Measurements from ENCODE around the gene SLC5A1. TPM values are rescaled to one million over a fixed set of nuclear protein-coding genes. Genes with fewer than 3 reads are reported as not detected.

SLC5A1 gene
- total RNA-seq, 1 experiment from 2014 or later: not detected

DNA sequence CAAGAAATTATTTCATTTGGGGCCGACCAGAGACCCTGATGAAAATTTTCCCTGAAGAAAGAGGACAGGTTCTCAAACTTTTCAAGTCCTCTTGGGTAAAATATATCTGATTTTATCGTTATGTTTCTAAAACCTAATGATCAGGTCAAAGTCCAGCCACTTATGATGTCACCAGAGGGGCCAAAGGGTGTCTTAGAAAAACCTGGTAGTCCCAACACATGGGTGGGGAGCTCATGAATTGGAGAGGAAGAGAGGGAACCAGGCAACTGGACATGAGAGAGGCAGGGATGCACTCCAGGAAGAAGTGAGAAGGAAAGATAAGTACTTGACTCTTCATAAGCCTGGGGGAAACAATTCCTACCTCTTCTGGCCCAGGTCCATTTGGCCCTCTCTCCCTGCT is 9.2 kb downstream of the SLC5A1 start (continued):
- TF ChIP-seq, protein P1, sequence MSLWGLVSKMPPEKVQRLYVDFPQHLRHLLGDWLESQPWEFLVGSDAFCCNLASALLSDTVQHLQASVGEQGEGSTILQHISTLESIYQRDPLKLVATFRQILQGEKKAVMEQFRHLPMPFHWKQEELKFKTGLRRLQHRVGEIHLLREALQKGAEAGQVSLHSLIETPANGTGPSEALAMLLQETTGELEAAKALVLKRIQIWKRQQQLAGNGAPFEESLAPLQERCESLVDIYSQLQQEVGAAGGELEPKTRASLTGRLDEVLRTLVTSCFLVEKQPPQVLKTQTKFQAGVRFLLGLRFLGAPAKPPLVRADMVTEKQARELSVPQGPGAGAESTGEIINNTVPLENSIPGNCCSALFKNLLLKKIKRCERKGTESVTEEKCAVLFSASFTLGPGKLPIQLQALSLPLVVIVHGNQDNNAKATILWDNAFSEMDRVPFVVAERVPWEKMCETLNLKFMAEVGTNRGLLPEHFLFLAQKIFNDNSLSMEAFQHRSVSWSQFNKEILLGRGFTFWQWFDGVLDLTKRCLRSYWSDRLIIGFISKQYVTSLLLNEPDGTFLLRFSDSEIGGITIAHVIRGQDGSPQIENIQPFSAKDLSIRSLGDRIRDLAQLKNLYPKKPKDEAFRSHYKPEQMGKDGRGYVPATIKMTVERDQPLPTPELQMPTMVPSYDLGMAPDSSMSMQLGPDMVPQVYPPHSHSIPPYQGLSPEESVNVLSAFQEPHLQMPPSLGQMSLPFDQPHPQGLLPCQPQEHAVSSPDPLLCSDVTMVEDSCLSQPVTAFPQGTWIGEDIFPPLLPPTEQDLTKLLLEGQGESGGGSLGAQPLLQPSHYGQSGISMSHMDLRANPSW (CRISPR knock-in tag; conservative IDR thresholded peaks at IDR 0.05; ENCODE audit: low read depth): no peak
- TF ChIP-seq KAT7 (CRISPR knock-in tag; IDR thresholded peaks at IDR 0.05; ENCODE audit: borderline replicate concordance) (no peak), SMAD4 (CRISPR knock-in tag; IDR thresholded peaks at IDR 0.05) (no peak), ETV6 (CRISPR knock-in tag; IDR thresholded peaks at IDR 0.05) (no peak)
- TF ChIP-seq, protein P2, sequence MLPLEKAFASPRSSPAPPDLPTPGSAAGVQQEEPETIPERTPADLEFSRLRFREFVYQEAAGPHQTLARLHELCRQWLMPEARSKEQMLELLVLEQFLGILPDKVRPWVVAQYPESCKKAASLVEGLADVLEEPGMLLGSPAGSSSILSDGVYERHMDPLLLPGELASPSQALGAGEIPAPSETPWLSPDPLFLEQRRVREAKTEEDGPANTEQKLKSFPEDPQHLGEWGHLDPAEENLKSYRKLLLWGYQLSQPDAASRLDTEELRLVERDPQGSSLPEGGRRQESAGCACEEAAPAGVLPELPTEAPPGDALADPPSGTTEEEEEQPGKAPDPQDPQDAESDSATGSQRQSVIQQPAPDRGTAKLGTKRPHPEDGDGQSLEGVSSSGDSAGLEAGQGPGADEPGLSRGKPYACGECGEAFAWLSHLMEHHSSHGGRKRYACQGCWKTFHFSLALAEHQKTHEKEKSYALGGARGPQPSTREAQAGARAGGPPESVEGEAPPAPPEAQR (CRISPR knock-in tag; IDR thresholded peaks at IDR 0.05): no peak

DNA sequence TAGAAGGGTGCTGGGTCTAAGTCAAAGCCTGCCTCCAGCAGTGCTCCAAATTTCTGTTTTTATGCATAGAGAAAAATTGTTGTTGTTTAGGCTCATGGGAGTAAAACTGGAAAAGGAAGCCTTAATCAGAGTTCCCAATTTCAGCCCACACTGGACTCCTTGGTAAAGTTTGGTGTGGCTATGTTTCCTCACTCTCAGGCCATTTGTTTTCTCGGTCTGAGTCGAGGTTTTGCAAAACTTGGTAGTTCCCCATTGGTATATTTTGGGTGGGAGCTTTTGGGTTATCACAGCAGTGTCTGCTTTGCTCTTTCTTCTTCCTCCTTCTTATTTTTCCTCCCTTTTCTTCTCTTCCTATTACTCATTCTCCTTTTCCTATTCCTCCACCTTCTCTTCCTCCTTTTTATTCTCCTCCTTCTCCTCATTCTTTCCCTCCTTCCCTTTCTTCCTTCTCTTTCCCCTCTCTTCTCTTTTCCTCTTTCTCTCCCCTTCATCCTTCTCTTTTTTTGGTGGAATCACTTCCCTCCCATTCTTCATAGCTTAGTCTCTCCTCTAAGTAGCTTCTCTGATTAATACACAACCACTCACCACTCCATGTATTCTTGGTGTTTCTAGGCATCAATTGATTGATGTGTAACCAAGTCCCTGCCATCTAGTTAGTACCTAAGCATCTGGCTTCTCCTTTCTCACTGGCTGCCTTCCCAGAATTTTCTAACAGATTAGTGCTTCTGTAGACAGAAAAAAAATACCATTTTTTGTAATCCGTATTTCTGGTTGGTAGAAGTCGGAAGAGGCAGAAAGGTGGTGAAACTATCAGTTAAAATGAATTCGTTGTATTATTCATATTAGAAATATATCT is 10.1 kb downstream of the SLC5A1 start:
- ATAC-seq (no peak), DNase-seq (ENCODE audit: low spot score) (no peak)
- POLR2A ChIA-PET: no interaction called here
- Mint-ChIP-seq H3K4me3 (no peak overlapping the region), H3K4me1 (peaks cover 20% of the 10 kb centered on the region), H3K36me3 (no peaks in the 10 kb centered on the region), H3K27me3 (ENCODE audit: low read depth) (peaks cover 8% of the 10 kb centered on the region), H3K27ac (no peak overlapping the region), H3K9me3 (no peaks in the 10 kb centered on the region)
- CTCF ChIA-PET: no interaction called here
- no peak for TF ChIP-seq OVOL2 (CRISPR knock-in tag; IDR thresholded peaks at IDR 0.05; ENCODE audit: borderline replicate concordance)
- TF ChIP-seq ZNF232 (CRISPR knock-in tag; IDR thresholded peaks at IDR 0.05): no peak
- no peak for TF ChIP-seq HMGA2 (CRISPR knock-in tag; IDR thresholded peaks at IDR 0.05)
- TF ChIP-seq GABPB1 (CRISPR knock-in tag; IDR thresholded peaks at IDR 0.05): no peak
- TF ChIP-seq, protein P3, sequence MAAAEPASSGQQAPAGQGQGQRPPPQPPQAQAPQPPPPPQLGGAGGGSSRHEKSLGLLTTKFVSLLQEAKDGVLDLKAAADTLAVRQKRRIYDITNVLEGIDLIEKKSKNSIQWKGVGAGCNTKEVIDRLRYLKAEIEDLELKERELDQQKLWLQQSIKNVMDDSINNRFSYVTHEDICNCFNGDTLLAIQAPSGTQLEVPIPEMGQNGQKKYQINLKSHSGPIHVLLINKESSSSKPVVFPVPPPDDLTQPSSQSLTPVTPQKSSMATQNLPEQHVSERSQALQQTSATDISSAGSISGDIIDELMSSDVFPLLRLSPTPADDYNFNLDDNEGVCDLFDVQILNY (CRISPR knock-in tag; IDR thresholded peaks at IDR 0.05): no peak
- no peak for TF ChIP-seq SMAD4 (CRISPR knock-in tag; IDR thresholded peaks at IDR 0.05)
- no peak for TF ChIP-seq JUN (CRISPR knock-in tag; IDR thresholded peaks at IDR 0.05)
- TF ChIP-seq, protein P4, sequence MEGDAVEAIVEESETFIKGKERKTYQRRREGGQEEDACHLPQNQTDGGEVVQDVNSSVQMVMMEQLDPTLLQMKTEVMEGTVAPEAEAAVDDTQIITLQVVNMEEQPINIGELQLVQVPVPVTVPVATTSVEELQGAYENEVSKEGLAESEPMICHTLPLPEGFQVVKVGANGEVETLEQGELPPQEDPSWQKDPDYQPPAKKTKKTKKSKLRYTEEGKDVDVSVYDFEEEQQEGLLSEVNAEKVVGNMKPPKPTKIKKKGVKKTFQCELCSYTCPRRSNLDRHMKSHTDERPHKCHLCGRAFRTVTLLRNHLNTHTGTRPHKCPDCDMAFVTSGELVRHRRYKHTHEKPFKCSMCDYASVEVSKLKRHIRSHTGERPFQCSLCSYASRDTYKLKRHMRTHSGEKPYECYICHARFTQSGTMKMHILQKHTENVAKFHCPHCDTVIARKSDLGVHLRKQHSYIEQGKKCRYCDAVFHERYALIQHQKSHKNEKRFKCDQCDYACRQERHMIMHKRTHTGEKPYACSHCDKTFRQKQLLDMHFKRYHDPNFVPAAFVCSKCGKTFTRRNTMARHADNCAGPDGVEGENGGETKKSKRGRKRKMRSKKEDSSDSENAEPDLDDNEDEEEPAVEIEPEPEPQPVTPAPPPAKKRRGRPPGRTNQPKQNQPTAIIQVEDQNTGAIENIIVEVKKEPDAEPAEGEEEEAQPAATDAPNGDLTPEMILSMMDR (IDR thresholded peaks at IDR 0.05): no peak
- TF ChIP-seq, protein P5, sequence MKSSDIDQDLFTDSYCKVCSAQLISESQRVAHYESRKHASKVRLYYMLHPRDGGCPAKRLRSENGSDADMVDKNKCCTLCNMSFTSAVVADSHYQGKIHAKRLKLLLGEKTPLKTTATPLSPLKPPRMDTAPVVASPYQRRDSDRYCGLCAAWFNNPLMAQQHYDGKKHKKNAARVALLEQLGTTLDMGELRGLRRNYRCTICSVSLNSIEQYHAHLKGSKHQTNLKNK (CRISPR knock-in tag; IDR thresholded peaks at IDR 0.05): no peak

DNA sequence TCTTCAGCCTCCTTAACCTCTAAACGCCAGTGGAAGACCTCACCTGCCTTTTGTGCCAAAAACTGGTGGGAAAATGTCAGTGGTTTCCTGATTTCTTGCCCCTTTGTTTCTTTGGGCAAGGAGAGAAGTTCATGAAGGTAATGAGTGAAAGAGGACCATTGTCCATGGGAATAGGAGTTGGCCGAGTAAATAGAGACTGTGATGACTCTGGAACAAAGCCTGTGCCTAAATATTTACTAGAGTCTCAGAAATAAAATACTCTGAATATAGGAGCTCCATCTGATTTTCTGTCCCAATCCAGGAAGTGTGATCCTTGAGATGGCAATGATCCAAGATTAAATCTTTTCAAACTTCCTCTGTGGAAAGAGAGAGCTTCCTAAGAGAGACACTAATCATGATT is 12.0 kb downstream of the SLC5A1 start:
- no peak for ATAC-seq

More for the DNA sequence above, 12.0 kb downstream of the SLC5A1 start:
- Mint-ChIP-seq H3K4me3 (no peak overlapping the region), H3K4me1 (peaks cover 20% of the 10 kb centered on the region), H3K9me3 (no peaks in the 10 kb centered on the region), H3K27ac (no peak overlapping the region), H3K36me3 (no peaks in the 10 kb centered on the region), H3K27me3 (ENCODE audit: low read depth) (peaks cover 8% of the 10 kb centered on the region)
- TF ChIP-seq TEAD4 (CRISPR knock-in tag; IDR thresholded peaks at IDR 0.05) (no peak), CREM (CRISPR knock-in tag; IDR thresholded peaks at IDR 0.05) (no peak), ZNF423 (CRISPR knock-in tag; IDR thresholded peaks at IDR 0.05) (no peak), ESRRA (CRISPR knock-in tag; IDR thresholded peaks at IDR 0.05; ENCODE audit: borderline replicate concordance) (no peak), ELF4 (CRISPR knock-in tag; IDR thresholded peaks at IDR 0.05; ENCODE audit: low read depth) (no peak)
- TF ChIP-seq, protein P6, sequence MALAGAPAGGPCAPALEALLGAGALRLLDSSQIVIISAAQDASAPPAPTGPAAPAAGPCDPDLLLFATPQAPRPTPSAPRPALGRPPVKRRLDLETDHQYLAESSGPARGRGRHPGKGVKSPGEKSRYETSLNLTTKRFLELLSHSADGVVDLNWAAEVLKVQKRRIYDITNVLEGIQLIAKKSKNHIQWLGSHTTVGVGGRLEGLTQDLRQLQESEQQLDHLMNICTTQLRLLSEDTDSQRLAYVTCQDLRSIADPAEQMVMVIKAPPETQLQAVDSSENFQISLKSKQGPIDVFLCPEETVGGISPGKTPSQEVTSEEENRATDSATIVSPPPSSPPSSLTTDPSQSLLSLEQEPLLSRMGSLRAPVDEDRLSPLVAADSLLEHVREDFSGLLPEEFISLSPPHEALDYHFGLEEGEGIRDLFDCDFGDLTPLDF (CRISPR knock-in tag; IDR thresholded peaks at IDR 0.05): no peak
- TF ChIP-seq, protein P7, sequence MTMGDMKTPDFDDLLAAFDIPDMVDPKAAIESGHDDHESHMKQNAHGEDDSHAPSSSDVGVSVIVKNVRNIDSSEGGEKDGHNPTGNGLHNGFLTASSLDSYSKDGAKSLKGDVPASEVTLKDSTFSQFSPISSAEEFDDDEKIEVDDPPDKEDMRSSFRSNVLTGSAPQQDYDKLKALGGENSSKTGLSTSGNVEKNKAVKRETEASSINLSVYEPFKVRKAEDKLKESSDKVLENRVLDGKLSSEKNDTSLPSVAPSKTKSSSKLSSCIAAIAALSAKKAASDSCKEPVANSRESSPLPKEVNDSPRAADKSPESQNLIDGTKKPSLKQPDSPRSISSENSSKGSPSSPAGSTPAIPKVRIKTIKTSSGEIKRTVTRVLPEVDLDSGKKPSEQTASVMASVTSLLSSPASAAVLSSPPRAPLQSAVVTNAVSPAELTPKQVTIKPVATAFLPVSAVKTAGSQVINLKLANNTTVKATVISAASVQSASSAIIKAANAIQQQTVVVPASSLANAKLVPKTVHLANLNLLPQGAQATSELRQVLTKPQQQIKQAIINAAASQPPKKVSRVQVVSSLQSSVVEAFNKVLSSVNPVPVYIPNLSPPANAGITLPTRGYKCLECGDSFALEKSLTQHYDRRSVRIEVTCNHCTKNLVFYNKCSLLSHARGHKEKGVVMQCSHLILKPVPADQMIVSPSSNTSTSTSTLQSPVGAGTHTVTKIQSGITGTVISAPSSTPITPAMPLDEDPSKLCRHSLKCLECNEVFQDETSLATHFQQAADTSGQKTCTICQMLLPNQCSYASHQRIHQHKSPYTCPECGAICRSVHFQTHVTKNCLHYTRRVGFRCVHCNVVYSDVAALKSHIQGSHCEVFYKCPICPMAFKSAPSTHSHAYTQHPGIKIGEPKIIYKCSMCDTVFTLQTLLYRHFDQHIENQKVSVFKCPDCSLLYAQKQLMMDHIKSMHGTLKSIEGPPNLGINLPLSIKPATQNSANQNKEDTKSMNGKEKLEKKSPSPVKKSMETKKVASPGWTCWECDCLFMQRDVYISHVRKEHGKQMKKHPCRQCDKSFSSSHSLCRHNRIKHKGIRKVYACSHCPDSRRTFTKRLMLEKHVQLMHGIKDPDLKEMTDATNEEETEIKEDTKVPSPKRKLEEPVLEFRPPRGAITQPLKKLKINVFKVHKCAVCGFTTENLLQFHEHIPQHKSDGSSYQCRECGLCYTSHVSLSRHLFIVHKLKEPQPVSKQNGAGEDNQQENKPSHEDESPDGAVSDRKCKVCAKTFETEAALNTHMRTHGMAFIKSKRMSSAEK (CRISPR knock-in tag; IDR thresholded peaks at IDR 0.05; ENCODE audit: borderline replicate concordance): no peak
- ChIA-PET CTCF (interaction anchor here (0.7 to 0.8 kb wide), 2 partner anchors 85 to 221 kb away, joined by 3 read pairs; no protein-coding TSS in a partner anchor), POLR2A (no interaction called here)
- DNase-seq (ENCODE audit: low spot score): no peak

Data from WTC11 (cell line).